ENCODE data around the gene PTMA. TPM values are rescaled to one million over a fixed set of nuclear protein-coding genes. Genes with fewer than 3 reads are reported as not detected.
"Not testable (repeated sequence)": the region's sequence is repeated elsewhere in the genome, so short reads cannot be mapped to it uniquely, and the experiment has no call there.

Gene PTMA
- total RNA-seq (638 and 737 TPM in 2 replicates), polyA plus RNA-seq (750 and 774 TPM in 2 replicates)

GRCh38 chr2:231707927-231708772, at the start of gene PTMA:
PTMA (plus strand) TSS chr2:231708525; CDS start chr2:231708707, 182 bp downstream.
- no peak for TF ChIP-seq CTCF (IDR thresholded peaks at IDR 0.05; ENCODE audit: low read depth, low read length)
- Histone ChIP-seq H3K4me3 (peak within 1 kb of the TSS; percentile 67), H3K27me3 (no peaks in the 10 kb centered on the region), H3K4me1 (ENCODE audit: low read depth) (peaks cover 4% of the 10 kb centered on the region), H3K27ac (peak within 1 kb of the TSS; percentile 99), H3K9me3 (ENCODE audit: low read depth) (no peaks in the 10 kb centered on the region), H3K36me3 (peaks cover 17% of the 10 kb centered on the region)
- DNase-seq (ENCODE audit: low read depth in 1 of 2, low spot score in 1 of 2) = peak; percentile 99 to 100

GRCh38 chr2:231660073-231660472, 48.3 kb upstream of the PTMA start:
- H3K27ac ChIP-seq; DNase-seq (ENCODE audit: low read depth in 1 of 2, low spot score in 1 of 2); H3K36me3 ChIP-seq; H3K4me3 ChIP-seq; H3K4me1 ChIP-seq (ENCODE audit: low read depth); H3K27me3 ChIP-seq; H3K9me3 ChIP-seq (ENCODE audit: low read depth): not testable (repeated sequence)

GRCh38 chr2:231660860-231661259, 47.5 kb upstream of the PTMA start:
- Histone ChIP-seq H3K36me3 (no peaks in the 10 kb centered on the region), H3K4me3 (no peak overlapping the region), H3K27ac (peak overlapping the region; percentile 16), H3K27me3 (no peaks in the 10 kb centered on the region), H3K9me3 (ENCODE audit: low read depth) (no peaks in the 10 kb centered on the region), H3K4me1 (ENCODE audit: low read depth) (peaks cover 7% of the 10 kb centered on the region)
- DNase-seq (ENCODE audit: low read depth in 1 of 2, low spot score in 1 of 2) = no peak
- TF ChIP-seq CTCF (IDR thresholded peaks at IDR 0.05; ENCODE audit: low read depth, low read length) = no peak

GRCh38 chr2:231661422-231662027, 46.8 kb upstream of the PTMA start:
- Histone ChIP-seq H3K4me3 (no peak overlapping the region), H3K9me3 (ENCODE audit: low read depth) (no peaks in the 10 kb centered on the region), H3K36me3 (no peaks in the 10 kb centered on the region), H3K4me1 (ENCODE audit: low read depth) (peaks cover 10% of the 10 kb centered on the region), H3K27ac (no peak overlapping the region), H3K27me3 (no peaks in the 10 kb centered on the region)
- no peak for TF ChIP-seq CTCF (IDR thresholded peaks at IDR 0.05; ENCODE audit: low read depth, low read length)
- DNase-seq (ENCODE audit: low read depth in 1 of 2, low spot score in 1 of 2) = no peak

- Histone ChIP-seq H3K9me3 (ENCODE audit: low read depth) (no peaks in the 10 kb centered on the region), H3K4me1 (ENCODE audit: low read depth) (peaks cover 12% of the 10 kb centered on the region), H3K27ac (no peak overlapping the region), H3K27me3 (no peaks in the 10 kb centered on the region), H3K4me3 (no peak overlapping the region), H3K36me3 (no peaks in the 10 kb centered on the region)
- no peak for TF ChIP-seq CTCF (IDR thresholded peaks at IDR 0.05; ENCODE audit: low read depth, low read length)
- DNase-seq (ENCODE audit: low read depth in 1 of 2, low spot score in 1 of 2) = peak; percentile 94 to 99
These were observed 46.1 kb upstream of the PTMA start for GRCh38 chr2:231662028-231662810.
